GM12873 (cell line): ENCODE data around the gene CCDC141.

Experiments used
- TF ChIP-seq, protein P1 (sequence below): IDR thresholded peaks from 2 replicates; pipeline ENCODE4 v1.5.1; 2012; ENCODE audit warnings: low read depth, mild to moderate bottlenecking, moderate library complexity, low read length, control low read depth; ENCODE audit not compliant: insufficient read depth; ENCODE audit errors: missing control alignments

CCDC141 gene

GRCh38 chr2:178923546-178923945 is 126.4 kb downstream of the CCDC141 start:
- TF ChIP-seq, protein P1, sequence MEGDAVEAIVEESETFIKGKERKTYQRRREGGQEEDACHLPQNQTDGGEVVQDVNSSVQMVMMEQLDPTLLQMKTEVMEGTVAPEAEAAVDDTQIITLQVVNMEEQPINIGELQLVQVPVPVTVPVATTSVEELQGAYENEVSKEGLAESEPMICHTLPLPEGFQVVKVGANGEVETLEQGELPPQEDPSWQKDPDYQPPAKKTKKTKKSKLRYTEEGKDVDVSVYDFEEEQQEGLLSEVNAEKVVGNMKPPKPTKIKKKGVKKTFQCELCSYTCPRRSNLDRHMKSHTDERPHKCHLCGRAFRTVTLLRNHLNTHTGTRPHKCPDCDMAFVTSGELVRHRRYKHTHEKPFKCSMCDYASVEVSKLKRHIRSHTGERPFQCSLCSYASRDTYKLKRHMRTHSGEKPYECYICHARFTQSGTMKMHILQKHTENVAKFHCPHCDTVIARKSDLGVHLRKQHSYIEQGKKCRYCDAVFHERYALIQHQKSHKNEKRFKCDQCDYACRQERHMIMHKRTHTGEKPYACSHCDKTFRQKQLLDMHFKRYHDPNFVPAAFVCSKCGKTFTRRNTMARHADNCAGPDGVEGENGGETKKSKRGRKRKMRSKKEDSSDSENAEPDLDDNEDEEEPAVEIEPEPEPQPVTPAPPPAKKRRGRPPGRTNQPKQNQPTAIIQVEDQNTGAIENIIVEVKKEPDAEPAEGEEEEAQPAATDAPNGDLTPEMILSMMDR, result no peak

- TF ChIP-seq, protein P1, result no peak
These were observed 128.9 kb downstream of the CCDC141 start for GRCh38 chr2:178920916-178921513.

GRCh38 chr2:178917555-178917954 is 132.4 kb downstream of the CCDC141 start:
- TF ChIP-seq, protein P1, result no peak

DNA sequence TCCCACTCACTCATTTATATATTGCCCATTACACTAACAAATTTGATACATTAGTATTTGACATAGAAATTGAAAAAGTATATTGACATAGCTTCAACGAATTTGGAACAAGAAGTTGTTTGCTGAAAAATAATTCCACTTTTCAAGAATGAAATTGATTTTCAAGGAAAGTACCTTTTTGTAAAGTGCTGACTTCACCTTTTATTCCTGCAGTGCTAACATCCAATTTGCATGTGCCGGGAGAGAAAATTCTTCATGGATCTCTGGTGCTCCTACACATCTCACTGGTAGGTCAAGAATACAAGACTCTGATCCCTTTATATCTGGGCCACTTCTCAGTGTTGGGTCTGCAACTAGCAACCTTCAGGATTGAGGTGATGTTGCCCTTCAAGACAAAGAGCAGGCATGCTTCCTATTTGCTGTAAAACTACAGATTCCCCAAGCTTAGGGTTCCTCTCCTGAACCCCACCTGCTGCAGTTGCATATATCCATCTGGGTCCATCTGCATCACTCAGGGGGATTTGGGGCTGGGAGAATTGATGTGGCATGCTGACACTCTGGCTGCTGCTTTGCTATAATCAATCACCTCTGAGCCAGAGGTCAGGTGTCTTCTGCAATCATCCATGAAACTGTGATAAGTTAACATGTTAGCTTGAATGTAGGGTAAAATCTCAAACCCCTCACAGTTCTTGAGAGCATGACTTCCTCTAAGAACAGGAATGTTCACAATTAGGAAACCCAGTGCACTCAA is 134.3 kb downstream of the CCDC141 start:
- TF ChIP-seq, protein P1, result no peak

GRCh38 chr2:178914259-178914849 is 135.6 kb downstream of the CCDC141 start:
- TF ChIP-seq, protein P1, result peak; percentile 93

DNA sequence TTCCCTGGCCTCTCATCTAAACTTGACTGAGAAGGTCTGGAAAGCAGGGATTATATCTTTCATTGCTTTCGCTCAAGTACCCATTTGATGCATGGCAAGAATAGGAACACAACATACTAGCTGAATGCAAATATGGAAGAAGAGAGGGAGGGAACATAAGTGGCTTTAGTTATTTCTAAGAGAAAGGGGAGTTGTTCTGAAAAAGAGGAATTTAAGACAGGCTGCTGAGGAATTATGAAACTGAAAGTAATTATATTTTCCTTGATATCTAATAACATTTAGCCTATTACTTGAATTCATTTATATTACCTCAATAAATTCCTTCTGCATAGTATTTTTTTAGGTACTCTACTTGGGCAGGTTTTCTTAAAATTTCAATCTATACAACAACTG is 136.9 kb downstream of the CCDC141 start:
- TF ChIP-seq, protein P1, result no peak

DNA sequence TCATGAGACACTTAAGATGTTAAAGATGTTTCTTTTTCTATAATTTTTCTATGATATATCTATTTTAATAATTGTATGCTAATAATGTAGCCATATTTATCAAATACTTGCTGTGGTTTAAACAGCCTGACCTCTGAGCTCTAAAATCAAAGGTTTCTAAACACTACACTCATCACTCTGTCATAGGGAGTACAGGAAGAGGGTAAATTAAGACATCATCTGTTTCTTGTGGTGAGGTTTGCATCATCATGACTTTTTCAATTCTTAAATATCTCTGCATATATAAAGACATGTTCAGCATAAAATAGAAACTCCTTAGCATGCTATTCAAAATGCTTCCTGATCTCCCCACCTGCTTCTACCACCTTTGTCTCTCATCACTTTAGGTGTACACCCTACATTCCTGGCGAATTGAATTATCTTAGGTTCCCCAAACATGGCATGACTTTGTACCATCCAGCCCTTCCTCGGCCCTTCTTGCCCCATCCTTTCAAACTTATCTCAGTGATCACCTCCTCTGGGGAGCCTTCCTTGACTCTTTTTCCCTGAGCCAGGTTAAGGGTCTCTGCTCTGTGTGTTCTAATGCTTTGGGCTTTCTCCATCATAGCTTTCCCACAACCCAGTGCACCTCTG is 137.4 kb downstream of the CCDC141 start:
- TF ChIP-seq, protein P1, result no peak
